PC-3 (cell line): ENCODE data around the gene AKAP6.

Source experiments
- EZH2 ChIP-seq: fragments of 300-600 bp; sonication (generic); IDR thresholded peaks from one replicate; pipeline ENCODE4 v1.6.1; 2017; ENCODE audit warnings: antibody characterized with exemption, mild to moderate bottlenecking, low read length; ENCODE audit not compliant: unreplicated experiment
- EZH2phosphoT487 ChIP-seq: fragments of 300-600 bp; sonication (generic); IDR thresholded peaks from 2 replicates; pipeline ENCODE4 v1.6.1; 2018; ENCODE audit warnings: mild to moderate bottlenecking, antibody characterized with exemption, low read length, borderline replicate concordance
- TF ChIP-seq, protein P1 (sequence below): fragments of 300-600 bp; sonication (generic); conservative IDR thresholded peaks from 2 replicates; pipeline ENCODE4 v1.5.1; 2017; ENCODE audit warnings: antibody characterized with exemption, low read depth, mild to moderate bottlenecking, low read length

- TF ChIP-seq, protein P1, sequence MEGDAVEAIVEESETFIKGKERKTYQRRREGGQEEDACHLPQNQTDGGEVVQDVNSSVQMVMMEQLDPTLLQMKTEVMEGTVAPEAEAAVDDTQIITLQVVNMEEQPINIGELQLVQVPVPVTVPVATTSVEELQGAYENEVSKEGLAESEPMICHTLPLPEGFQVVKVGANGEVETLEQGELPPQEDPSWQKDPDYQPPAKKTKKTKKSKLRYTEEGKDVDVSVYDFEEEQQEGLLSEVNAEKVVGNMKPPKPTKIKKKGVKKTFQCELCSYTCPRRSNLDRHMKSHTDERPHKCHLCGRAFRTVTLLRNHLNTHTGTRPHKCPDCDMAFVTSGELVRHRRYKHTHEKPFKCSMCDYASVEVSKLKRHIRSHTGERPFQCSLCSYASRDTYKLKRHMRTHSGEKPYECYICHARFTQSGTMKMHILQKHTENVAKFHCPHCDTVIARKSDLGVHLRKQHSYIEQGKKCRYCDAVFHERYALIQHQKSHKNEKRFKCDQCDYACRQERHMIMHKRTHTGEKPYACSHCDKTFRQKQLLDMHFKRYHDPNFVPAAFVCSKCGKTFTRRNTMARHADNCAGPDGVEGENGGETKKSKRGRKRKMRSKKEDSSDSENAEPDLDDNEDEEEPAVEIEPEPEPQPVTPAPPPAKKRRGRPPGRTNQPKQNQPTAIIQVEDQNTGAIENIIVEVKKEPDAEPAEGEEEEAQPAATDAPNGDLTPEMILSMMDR, result no peak
- TF ChIP-seq EZH2phosphoT487, result no peak
- no peak for TF ChIP-seq EZH2
Observed at GRCh38 chr14:32734261-32734660, 405.2 kb downstream of the AKAP6 start.
